ENCODE data around the gene ZNF584. TPM values are rescaled to one million over a fixed set of nuclear protein-coding genes. Genes with fewer than 3 reads are reported as not detected.

The ZNF584 gene
- total RNA-seq, 1 donor from 2014 or later = 18.2 TPM

DNA sequence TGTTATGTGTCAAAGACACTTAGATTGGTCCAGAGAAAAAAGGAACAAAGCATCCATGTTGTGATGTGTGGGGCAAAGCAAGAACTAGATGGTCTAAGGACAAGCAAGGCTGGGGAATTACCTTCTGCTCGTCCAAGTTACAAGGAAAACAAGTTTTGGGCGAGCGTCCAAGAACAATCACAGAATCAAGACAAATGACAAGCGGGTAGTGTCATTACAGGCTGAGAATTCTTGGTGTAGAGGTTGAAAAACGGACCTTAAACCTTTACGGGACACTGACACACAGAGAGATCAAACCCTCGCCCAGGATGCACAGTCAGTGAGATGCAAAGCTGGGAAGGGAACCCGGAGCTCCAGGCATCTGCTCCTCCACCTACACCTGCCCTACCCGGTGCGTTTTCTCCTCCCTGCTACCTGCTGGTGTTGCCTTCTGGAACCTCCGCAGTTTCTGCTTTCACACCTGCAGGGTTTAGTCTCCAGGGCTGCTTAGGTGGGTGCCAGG is 42.5 kb downstream of the ZNF584 start:
- H3K27me3 Mint-ChIP-seq = peaks cover 9% of the 10 kb centered on the region
- peaks cover 4% of the 10 kb centered on the region for H3K36me3 Mint-ChIP-seq
- H3K9me3 Mint-ChIP-seq = no peaks in the 10 kb centered on the region
- no peak for DNase-seq (ENCODE audit: extremely low spot score, unreplicated experiment)
- H3K4me3 Mint-ChIP-seq = peak overlapping the region; percentile 94
- TF ChIP-seq, protein P1, sequence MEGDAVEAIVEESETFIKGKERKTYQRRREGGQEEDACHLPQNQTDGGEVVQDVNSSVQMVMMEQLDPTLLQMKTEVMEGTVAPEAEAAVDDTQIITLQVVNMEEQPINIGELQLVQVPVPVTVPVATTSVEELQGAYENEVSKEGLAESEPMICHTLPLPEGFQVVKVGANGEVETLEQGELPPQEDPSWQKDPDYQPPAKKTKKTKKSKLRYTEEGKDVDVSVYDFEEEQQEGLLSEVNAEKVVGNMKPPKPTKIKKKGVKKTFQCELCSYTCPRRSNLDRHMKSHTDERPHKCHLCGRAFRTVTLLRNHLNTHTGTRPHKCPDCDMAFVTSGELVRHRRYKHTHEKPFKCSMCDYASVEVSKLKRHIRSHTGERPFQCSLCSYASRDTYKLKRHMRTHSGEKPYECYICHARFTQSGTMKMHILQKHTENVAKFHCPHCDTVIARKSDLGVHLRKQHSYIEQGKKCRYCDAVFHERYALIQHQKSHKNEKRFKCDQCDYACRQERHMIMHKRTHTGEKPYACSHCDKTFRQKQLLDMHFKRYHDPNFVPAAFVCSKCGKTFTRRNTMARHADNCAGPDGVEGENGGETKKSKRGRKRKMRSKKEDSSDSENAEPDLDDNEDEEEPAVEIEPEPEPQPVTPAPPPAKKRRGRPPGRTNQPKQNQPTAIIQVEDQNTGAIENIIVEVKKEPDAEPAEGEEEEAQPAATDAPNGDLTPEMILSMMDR (conservative IDR thresholded peaks at IDR 0.05) = no peak
- H3K27ac Mint-ChIP-seq = peak overlapping the region; percentile 60
- H3K4me1 Mint-ChIP-seq (ENCODE audit: unreplicated experiment) = peaks cover 11% of the 10 kb centered on the region

DNA sequence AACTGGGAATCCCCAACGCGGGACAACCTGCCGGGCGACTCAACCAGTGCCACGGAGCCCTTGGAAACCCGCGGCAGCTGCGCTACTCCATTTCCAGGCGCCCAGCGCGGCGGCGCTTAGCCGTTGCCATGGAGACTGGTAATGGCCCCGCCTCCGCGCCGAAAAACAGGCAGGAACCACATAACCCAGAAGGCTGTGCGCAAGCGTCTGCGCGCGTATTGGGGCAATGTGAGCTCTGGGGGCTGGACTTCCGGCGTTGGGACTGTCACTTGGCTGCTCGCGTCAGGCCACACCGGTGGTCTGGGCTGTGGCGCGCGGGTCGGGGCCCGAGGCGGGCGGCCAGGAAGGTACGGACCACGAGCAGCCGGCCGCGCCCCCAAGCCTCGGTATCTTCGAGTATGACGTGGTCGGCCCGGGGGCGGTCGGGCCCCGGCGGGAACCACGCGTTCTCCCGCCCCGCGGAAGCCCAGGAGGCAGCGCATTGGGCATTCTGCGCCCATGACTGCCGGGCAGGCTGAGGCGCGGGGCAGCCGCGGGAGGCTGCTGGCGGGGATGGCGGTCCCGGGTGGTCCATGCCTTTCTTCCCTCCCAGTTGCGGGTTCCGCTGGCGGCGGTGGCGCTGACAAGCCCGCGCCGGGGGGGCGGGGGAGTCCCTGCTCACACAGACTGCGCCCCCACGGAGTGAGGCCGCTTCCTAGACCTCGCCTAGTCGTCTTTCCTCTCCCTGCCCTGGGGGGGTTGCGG is 43.1 kb downstream of the ZNF584 start, which contains the start of gene ZNF324B:
Gene ZNF324B, plus strand, starts transcription at position 265 of the 744 bp plus-strand sequence. CDS start 2,080 bp downstream, outside the sequence.
- H3K4me3 Mint-ChIP-seq = peak within 1 kb of the TSS; percentile 94
- peak; percentile 96 for DNase-seq (ENCODE audit: extremely low spot score, unreplicated experiment)
- TF ChIP-seq, protein P1 (conservative IDR thresholded peaks at IDR 0.05) = peak; percentile 28
- H3K27me3 Mint-ChIP-seq = peaks cover 9% of the 10 kb centered on the region
- peaks cover 4% of the 10 kb centered on the region for H3K36me3 Mint-ChIP-seq
- peaks cover 11% of the 10 kb centered on the region for H3K4me1 Mint-ChIP-seq (ENCODE audit: unreplicated experiment)
- H3K27ac Mint-ChIP-seq = peak within 1 kb of the TSS; percentile 60
- no peaks in the 10 kb centered on the region for H3K9me3 Mint-ChIP-seq

DNA sequence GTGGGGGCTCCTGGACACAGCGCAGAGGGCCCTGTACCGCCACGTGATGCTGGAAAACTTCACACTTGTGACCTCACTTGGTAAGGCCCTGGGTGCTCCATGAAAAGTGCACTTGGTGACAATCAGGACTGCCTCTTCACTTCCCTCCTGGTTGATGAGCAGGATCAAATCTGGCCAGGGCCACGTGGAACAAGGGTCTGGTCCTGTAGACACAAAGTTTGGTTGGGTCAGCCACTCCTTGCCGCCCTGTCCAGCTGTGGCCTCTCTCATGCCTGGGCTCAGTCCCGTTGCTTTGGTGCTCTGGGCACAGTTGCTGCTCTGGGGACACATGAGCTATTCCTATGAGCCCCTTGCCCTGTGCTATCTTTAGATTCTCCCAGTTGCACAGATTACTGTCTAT is 45.3 kb downstream of the ZNF584 start:
- H3K9me3 Mint-ChIP-seq = no peaks in the 10 kb centered on the region
- H3K27me3 Mint-ChIP-seq = peaks cover 3% of the 10 kb centered on the region
- peaks cover 8% of the 10 kb centered on the region for H3K36me3 Mint-ChIP-seq
- H3K4me1 Mint-ChIP-seq (ENCODE audit: unreplicated experiment) = peaks cover 11% of the 10 kb centered on the region
- no peak overlapping the region for H3K27ac Mint-ChIP-seq
- no peak for DNase-seq (ENCODE audit: extremely low spot score, unreplicated experiment)
- H3K4me3 Mint-ChIP-seq = peak overlapping the region; percentile 70
- TF ChIP-seq, protein P1 (conservative IDR thresholded peaks at IDR 0.05) = no peak

DNA sequence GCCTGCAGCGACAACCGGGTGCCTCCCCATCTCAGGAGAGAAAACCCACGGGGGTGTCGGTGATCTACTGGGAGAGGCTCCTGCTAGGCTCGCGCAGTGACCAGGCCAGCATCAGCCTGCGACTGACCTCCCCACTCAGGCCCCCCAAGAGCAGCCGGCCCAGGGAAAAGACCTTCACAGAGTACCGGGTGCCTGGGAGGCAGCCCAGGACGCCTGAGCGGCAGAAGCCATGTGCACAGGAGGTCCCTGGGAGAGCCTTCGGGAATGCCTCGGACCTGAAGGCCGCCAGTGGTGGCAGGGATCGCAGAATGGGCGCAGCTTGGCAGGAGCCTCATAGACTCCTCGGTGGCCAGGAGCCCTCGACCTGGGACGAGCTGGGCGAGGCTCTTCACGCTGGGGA is 46.9 kb downstream of the ZNF584 start:
- H3K36me3 Mint-ChIP-seq = peaks cover 8% of the 10 kb centered on the region

DNA sequence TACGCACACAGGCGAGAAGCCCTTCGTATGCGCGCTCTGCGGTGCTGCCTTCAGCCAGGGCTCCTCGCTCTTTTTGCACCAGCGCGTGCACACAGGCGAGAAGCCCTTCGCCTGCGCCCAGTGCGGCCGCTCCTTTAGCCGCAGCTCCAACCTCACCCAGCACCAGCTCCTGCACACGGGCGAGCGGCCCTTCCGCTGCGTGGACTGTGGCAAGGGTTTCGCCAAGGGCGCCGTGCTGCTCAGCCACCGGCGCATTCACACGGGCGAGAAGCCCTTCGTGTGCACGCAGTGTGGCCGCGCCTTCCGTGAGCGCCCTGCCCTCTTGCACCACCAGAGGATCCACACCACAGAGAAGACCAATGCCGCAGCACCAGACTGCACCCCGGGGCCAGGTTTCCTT is 47.7 kb downstream of the ZNF584 start:
- TF ChIP-seq, protein P1 (conservative IDR thresholded peaks at IDR 0.05) = no peak
- H3K27me3 Mint-ChIP-seq = peaks cover 2% of the 10 kb centered on the region
- peaks cover 8% of the 10 kb centered on the region for H3K36me3 Mint-ChIP-seq
- H3K4me1 Mint-ChIP-seq (ENCODE audit: unreplicated experiment) = peaks cover 10% of the 10 kb centered on the region
- no peak for DNase-seq (ENCODE audit: extremely low spot score, unreplicated experiment)
- H3K4me3 Mint-ChIP-seq = no peak overlapping the region
- no peaks in the 10 kb centered on the region for H3K9me3 Mint-ChIP-seq
- H3K27ac Mint-ChIP-seq = no peak overlapping the region

More for the DNA sequence above, 46.9 kb downstream of the ZNF584 start:
- TF ChIP-seq, protein P1 (conservative IDR thresholded peaks at IDR 0.05) = no peak
- Mint-ChIP-seq H3K4me1 (ENCODE audit: unreplicated experiment) (peaks cover 11% of the 10 kb centered on the region), H3K27me3 (peaks cover 3% of the 10 kb centered on the region), H3K9me3 (no peaks in the 10 kb centered on the region), H3K27ac (no peak overlapping the region), H3K4me3 (no peak overlapping the region)
- no peak for DNase-seq (ENCODE audit: extremely low spot score, unreplicated experiment)

All from type B pancreatic cell (in vitro differentiated cells).